ENCODE data around the gene HIP1R.

The HIP1R gene

DNA sequence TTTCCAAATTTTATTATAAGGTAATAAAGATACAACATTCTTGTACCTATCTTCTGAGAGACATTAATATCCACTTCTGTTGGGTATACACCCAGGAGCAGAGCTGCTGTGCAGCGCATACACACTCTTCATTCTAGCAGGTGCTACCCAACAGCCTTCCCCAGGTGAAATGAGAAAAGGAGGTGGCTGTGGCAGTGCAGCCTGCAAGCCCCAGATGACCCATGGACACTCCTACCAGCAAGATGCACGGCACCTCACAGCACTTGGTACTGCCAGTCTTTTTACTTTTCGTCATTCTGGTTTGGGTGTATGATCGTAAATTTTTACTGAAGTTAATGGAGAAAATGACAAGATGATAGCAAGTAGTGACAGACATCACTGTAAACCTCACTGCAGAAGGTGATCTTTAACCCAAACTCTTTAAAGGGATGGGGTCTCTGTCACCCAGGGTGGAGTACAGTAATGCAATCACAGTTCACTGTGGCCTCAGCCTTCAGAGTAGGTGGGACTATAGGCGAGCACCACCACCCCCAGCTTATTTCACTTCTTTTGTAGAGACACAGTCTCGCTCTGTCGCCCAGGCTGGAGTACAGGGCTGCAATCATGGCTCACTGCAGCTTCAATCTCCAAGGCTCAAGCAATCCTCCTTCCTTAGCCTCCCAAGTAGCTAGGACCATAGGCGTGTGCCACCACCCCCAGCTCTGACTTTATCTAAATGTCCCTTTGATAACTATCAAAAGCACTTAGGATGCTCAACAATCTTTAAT is 34.1 kb downstream of the HIP1R start:
- TF ChIP-seq, protein P1, sequence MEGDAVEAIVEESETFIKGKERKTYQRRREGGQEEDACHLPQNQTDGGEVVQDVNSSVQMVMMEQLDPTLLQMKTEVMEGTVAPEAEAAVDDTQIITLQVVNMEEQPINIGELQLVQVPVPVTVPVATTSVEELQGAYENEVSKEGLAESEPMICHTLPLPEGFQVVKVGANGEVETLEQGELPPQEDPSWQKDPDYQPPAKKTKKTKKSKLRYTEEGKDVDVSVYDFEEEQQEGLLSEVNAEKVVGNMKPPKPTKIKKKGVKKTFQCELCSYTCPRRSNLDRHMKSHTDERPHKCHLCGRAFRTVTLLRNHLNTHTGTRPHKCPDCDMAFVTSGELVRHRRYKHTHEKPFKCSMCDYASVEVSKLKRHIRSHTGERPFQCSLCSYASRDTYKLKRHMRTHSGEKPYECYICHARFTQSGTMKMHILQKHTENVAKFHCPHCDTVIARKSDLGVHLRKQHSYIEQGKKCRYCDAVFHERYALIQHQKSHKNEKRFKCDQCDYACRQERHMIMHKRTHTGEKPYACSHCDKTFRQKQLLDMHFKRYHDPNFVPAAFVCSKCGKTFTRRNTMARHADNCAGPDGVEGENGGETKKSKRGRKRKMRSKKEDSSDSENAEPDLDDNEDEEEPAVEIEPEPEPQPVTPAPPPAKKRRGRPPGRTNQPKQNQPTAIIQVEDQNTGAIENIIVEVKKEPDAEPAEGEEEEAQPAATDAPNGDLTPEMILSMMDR (conservative IDR thresholded peaks at IDR 0.05; ENCODE audit: control insufficient read depth, insufficient read depth, low read depth, low read length): no peak
- H3K4me3 ChIP-seq (ENCODE audit: control insufficient read depth, low read depth, low read length): no peak overlapping the region
- DNase-seq (ENCODE audit: low read depth): no peak

DNA sequence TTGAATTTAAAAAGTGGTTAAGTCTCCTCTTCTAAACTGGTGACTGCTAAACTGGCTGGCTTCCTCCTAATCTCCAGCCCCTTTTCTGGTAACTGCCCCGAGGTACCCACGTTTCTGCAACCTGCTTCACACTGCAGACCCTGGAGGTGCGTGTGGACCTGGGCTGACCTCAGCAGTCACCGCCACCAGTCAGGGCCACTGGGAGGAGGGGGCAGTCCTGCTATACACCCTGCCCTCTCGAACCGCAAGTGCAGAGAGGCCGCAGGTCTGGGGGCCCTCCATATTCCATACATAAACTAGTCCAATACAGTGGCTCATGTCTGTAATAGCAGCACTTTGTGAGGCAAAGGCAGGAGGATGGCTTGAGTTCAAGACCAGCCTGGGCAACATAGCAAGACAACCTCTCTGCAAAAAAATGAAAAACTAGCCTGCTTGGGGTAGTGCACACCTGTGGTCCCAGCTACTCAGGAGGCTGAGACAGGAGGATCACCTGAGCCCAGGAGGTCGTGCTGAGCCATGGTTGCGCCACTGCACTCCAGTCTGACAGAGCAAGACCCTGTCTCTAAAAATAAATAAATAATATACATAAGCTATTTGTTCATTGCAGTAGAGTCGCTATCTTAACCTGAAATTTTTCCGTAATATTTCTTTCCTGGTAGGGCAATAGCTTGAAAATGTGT is 35.0 kb downstream of the HIP1R start:
- TF ChIP-seq, protein P1 (conservative IDR thresholded peaks at IDR 0.05; ENCODE audit: control insufficient read depth, insufficient read depth, low read depth, low read length): no peak
- DNase-seq (ENCODE audit: low read depth): no peak
- no peak overlapping the region for H3K4me3 ChIP-seq (ENCODE audit: control insufficient read depth, low read depth, low read length)

DNA sequence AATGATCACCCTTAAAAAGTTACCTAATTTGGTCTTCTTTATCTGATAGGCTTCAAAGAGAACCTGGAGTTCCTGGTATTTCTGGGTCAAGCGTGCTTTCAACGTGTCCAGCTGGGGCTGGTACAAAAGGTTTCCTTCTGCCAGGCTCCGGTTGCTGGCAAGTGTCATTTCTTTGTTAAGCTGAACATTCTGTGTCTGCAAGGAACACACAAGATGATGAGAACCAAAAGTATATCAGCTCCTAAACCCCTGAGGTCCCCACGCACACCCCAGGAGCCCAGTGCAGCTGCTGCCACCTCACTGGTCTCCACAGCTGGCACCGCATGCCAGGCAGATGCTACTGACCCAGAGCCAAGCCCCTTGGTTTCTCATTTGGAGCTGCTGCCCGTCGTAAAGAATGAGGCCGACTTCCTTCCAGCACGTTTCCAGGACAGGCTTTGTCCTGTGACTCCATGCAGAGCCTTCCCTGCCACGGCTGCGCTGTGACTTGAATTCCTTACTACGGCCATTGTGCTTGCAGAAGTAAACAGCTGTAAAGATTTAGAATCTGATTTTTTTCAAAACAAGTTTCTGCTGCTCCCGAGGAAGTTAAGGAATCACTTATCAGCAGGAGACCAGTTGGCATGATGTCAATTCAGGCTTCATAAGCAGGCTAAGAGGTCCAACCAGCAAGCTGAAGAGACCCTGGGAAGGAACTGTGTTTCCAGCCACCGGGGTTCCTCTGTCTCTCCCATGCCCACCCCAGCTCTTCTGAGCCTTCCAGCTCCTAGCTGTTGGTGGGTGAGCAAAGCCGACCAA is 35.8 kb downstream of the HIP1R start:
- H3K4me3 ChIP-seq (ENCODE audit: control insufficient read depth, low read depth, low read length): peak overlapping the region; percentile 33
- DNase-seq (ENCODE audit: low read depth): peak; percentile 52
- TF ChIP-seq, protein P1 (conservative IDR thresholded peaks at IDR 0.05; ENCODE audit: control insufficient read depth, insufficient read depth, low read depth, low read length): no peak

DNA sequence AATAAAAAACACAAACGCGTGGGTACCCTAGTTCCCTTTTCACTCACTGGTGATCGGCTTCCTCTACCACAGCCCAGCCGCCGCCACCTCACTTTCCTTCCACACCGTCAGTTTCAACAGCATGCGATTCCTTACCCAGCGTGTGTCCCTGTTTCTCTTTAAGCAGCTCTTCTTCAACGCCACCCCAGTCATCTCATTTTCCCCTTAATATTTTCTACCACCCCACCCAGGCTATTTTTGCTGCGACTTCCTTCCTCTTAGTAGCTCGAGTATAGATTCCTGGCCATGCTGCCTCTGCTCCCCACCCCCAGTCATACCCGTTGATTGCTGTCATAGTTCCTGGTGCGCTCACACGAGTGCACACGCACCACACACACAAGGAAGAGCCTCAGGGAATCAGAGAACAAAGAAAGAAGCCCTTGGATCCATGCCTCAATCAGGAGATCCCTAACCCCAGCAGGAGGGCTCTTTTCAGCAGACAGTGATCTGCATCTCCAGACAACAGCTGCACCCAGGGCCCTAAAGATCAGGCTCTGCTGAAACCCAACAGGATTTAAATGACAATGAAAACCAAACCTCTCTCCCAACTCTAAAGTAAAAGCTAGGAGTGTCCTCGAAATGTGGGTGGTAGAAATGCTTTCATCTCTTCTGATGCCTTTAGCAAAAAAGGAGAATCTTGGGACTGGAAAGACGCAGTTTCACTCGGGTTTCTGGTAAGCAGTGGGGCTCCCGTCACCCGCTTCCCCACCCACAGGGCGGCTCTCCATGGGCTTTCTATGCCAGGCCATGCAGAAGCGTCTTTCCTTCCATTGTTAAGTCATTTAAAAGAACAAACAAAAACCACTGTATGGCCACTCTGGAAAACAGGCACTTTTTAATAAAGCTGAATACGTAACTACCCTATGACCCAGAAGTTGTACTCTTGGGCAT is 36.9 kb downstream of the HIP1R start:
- DNase-seq (ENCODE audit: low read depth): peak; percentile 78
- H3K4me3 ChIP-seq (ENCODE audit: control insufficient read depth, low read depth, low read length): peak overlapping the region; percentile 33

DNA sequence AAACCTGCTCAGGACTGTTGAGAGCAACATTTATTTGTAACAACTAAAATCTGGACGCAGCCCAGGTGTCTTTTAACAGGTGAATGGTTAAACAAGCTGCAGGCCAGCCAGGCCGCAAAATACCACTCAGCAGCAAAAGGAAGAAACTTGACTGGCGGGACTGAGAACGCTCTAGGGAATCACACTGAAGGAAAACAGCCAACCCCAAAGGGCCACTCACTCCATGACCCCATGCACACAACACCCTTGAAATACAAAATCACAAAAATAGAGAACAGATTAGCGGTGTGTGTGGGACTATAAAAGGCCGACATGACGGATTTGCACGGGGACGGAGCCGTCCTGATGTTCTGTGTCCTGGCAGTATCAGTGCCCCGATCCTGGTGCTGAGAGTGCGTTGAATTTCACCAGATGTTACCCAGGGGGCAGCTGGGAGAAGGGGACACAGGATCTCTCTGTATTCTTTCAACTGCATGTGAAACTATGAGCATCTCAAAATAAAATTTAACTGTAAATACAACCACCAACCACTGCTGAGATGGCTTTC is 37.6 kb downstream of the HIP1R start:
- no peak overlapping the region for H3K4me3 ChIP-seq (ENCODE audit: control insufficient read depth, low read depth, low read length)
- TF ChIP-seq, protein P1 (conservative IDR thresholded peaks at IDR 0.05; ENCODE audit: control insufficient read depth, insufficient read depth, low read depth, low read length): no peak
- no peak for DNase-seq (ENCODE audit: low read depth)

More for the DNA sequence above, 36.9 kb downstream of the HIP1R start:
- TF ChIP-seq, protein P1 (conservative IDR thresholded peaks at IDR 0.05; ENCODE audit: control insufficient read depth, insufficient read depth, low read depth, low read length): no peak
